H1 (cell line): Measurements from ENCODE around the gene DENND5B. TPM values are rescaled to one million over a fixed set of nuclear protein-coding genes. Genes with fewer than 3 reads are reported as not detected.

Experiments
- CEBPB ChIP-seq: IDR thresholded peaks from 2 replicates; pipeline ENCODE4 v1.6.1; 2012; ENCODE audit warnings: low read depth, low read length
- GABPA ChIP-seq: IDR thresholded peaks from 2 replicates; pipeline ENCODE4 v1.6.1; 2011; ENCODE audit warnings: mild to moderate bottlenecking, low read length, moderate library complexity, borderline replicate concordance; ENCODE audit not compliant: insufficient read depth
- HDAC6 ChIP-seq: IDR thresholded peaks from one replicate; pipeline ENCODE4 v1.7.1; 2012; ENCODE audit warnings: low read depth, mild to moderate bottlenecking, inconsistent platforms, low read length, moderate library complexity
- KDM5A ChIP-seq: fragments of 200-600 bp; IDR thresholded peaks from 2 replicates; pipeline ENCODE4 v1.7.1; 2012; ENCODE audit warnings: mild to moderate bottlenecking, low read length, inconsistent platforms, mixed read lengths
- MAX ChIP-seq: IDR thresholded peaks from 2 replicates; pipeline ENCODE4 v1.6.1; 2012; ENCODE audit warnings: inconsistent platforms
- NANOG ChIP-seq: IDR thresholded peaks from 2 replicates; pipeline ENCODE4 v1.6.1; 2011; ENCODE audit warnings: low read length, low read depth, mild to moderate bottlenecking, inconsistent platforms; ENCODE audit not compliant: insufficient read depth, poor library complexity, severe bottlenecking
- RBBP5 ChIP-seq: IDR thresholded peaks from 2 replicates; pipeline ENCODE4 v1.7.1; 2012; ENCODE audit warnings: low read depth, mild to moderate bottlenecking, inconsistent platforms, low read length, moderate library complexity, borderline replicate concordance
- SP2 ChIP-seq: IDR thresholded peaks from 2 replicates; pipeline ENCODE4 v1.6.1; 2012; ENCODE audit warnings: mild to moderate bottlenecking, low read length, inconsistent platforms
- SRF ChIP-seq: IDR thresholded peaks from 2 replicates; pipeline ENCODE4 v1.6.1; 2011; ENCODE audit warnings: mild to moderate bottlenecking, low read depth, low read length, moderate library complexity
- TAF1 ChIP-seq: IDR thresholded peaks from 2 replicates; pipeline ENCODE4 v1.6.1; 2011; ENCODE audit warnings: mild to moderate bottlenecking, low read depth, low read length
- TEAD4 ChIP-seq: IDR thresholded peaks from 2 replicates; pipeline ENCODE4 v1.6.1; 2012; ENCODE audit warnings: low read depth, low read length, inconsistent platforms, mixed read lengths
- ZNF274 ChIP-seq: IDR thresholded peaks from 2 replicates; pipeline ENCODE4 v1.7.0; 2012; ENCODE audit warnings: low read length, borderline replicate concordance; ENCODE audit errors: extremely low read depth
- polyA plus RNA-seq, 7 experiments: library from polyadenylated mRNA; depleted of rRNA in 3 of 7; stranded (reverse) in 5 of 7; unstranded in 2 of 7; fragments of >200 nt in 5 of 7; fragments of 200-250 nt in 2 of 7; gene quantifications; 1 replicate in 5 of 7; 2 replicates in 1 of 7; 4 replicates in 1 of 7; pipeline versions ENCODE4 v1.2.1 to v1.2.3, GENCODE V29; 2011 to 2013; ENCODE audit warnings: missing spikeins in 2 of 7, mixed read lengths in 2 of 7
- total RNA-seq: library from RNA; stranded (reverse); fragmentation: NEBNext Ultra II Directional; extraction: Animal tissue kit (Norgen Biotek cat#: 25700); gene quantifications from 2 replicates; pipeline ENCODE4 v1.2.1, GENCODE V29; 2021
- TF ChIP-seq, protein P1 (sequence below): fragments of 300-600 bp; sonication (generic); IDR thresholded peaks from 2 replicates; pipeline ENCODE4 v1.7.1; 2012; ENCODE audit warnings: low read length, moderate library complexity, mild to moderate bottlenecking, inconsistent platforms; ENCODE audit not compliant: insufficient replicate concordance

Gene DENND5B
- total and polyA plus RNA-seq, 2 of the 8 experiments (the other 6 are each of a cell fraction or from before 2014, with no cell fraction given) = 13.4 to 20.2 TPM

DNA sequence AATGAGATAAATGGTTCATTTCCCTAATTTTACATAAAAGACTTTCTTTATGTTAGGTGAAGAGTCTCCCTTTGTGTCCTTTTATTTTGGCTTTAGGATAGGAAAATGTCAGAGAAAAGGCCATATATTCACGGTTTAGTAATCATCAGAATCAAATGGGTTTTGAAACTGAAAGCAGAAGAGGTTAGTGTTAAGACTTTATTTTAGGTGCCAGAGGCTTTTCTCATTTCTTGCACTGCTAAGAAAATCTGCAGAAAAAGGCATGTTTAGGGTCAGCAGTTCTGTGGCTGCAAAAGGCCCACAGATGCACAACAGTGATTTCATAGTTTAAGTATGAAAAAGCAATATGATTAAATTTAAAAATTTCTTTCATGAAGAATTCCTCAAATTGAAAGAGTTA, 184.6 kb downstream of the DENND5B start (continued):
- TF ChIP-seq, protein P1, sequence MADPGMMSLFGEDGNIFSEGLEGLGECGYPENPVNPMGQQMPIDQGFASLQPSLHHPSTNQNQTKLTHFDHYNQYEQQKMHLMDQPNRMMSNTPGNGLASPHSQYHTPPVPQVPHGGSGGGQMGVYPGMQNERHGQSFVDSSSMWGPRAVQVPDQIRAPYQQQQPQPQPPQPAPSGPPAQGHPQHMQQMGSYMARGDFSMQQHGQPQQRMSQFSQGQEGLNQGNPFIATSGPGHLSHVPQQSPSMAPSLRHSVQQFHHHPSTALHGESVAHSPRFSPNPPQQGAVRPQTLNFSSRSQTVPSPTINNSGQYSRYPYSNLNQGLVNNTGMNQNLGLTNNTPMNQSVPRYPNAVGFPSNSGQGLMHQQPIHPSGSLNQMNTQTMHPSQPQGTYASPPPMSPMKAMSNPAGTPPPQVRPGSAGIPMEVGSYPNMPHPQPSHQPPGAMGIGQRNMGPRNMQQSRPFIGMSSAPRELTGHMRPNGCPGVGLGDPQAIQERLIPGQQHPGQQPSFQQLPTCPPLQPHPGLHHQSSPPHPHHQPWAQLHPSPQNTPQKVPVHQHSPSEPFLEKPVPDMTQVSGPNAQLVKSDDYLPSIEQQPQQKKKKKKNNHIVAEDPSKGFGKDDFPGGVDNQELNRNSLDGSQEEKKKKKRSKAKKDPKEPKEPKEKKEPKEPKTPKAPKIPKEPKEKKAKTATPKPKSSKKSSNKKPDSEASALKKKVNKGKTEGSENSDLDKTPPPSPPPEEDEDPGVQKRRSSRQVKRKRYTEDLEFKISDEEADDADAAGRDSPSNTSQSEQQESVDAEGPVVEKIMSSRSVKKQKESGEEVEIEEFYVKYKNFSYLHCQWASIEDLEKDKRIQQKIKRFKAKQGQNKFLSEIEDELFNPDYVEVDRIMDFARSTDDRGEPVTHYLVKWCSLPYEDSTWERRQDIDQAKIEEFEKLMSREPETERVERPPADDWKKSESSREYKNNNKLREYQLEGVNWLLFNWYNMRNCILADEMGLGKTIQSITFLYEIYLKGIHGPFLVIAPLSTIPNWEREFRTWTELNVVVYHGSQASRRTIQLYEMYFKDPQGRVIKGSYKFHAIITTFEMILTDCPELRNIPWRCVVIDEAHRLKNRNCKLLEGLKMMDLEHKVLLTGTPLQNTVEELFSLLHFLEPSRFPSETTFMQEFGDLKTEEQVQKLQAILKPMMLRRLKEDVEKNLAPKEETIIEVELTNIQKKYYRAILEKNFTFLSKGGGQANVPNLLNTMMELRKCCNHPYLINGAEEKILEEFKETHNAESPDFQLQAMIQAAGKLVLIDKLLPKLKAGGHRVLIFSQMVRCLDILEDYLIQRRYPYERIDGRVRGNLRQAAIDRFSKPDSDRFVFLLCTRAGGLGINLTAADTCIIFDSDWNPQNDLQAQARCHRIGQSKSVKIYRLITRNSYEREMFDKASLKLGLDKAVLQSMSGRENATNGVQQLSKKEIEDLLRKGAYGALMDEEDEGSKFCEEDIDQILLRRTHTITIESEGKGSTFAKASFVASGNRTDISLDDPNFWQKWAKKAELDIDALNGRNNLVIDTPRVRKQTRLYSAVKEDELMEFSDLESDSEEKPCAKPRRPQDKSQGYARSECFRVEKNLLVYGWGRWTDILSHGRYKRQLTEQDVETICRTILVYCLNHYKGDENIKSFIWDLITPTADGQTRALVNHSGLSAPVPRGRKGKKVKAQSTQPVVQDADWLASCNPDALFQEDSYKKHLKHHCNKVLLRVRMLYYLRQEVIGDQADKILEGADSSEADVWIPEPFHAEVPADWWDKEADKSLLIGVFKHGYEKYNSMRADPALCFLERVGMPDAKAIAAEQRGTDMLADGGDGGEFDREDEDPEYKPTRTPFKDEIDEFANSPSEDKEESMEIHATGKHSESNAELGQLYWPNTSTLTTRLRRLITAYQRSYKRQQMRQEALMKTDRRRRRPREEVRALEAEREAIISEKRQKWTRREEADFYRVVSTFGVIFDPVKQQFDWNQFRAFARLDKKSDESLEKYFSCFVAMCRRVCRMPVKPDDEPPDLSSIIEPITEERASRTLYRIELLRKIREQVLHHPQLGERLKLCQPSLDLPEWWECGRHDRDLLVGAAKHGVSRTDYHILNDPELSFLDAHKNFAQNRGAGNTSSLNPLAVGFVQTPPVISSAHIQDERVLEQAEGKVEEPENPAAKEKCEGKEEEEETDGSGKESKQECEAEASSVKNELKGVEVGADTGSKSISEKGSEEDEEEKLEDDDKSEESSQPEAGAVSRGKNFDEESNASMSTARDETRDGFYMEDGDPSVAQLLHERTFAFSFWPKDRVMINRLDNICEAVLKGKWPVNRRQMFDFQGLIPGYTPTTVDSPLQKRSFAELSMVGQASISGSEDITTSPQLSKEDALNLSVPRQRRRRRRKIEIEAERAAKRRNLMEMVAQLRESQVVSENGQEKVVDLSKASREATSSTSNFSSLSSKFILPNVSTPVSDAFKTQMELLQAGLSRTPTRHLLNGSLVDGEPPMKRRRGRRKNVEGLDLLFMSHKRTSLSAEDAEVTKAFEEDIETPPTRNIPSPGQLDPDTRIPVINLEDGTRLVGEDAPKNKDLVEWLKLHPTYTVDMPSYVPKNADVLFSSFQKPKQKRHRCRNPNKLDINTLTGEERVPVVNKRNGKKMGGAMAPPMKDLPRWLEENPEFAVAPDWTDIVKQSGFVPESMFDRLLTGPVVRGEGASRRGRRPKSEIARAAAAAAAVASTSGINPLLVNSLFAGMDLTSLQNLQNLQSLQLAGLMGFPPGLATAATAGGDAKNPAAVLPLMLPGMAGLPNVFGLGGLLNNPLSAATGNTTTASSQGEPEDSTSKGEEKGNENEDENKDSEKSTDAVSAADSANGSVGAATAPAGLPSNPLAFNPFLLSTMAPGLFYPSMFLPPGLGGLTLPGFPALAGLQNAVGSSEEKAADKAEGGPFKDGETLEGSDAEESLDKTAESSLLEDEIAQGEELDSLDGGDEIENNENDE = no peak
- TF ChIP-seq ZNF274 = no peak
- TF ChIP-seq TAF1 = no peak
- TF ChIP-seq KDM5A = no peak
- no peak for TF ChIP-seq NANOG
- TF ChIP-seq CEBPB = no peak
- TF ChIP-seq SP2 = no peak
- no peak for TF ChIP-seq SRF
- no peak for TF ChIP-seq GABPA
- TF ChIP-seq TEAD4 = no peak
- no peak for TF ChIP-seq RBBP5
- TF ChIP-seq HDAC6 = no peak
- TF ChIP-seq MAX = no peak
